Raji (cell line): ENCODE measurements around the gene PDE4B.

Experiments used
- POLR2A ChIP-seq: IDR thresholded peaks from 2 replicates; pipeline ENCODE4 v1.6.1; 2011; ENCODE audit warnings: low read depth, low read length, control low read depth; ENCODE audit not compliant: insufficient read depth

PDE4B gene

DNA sequence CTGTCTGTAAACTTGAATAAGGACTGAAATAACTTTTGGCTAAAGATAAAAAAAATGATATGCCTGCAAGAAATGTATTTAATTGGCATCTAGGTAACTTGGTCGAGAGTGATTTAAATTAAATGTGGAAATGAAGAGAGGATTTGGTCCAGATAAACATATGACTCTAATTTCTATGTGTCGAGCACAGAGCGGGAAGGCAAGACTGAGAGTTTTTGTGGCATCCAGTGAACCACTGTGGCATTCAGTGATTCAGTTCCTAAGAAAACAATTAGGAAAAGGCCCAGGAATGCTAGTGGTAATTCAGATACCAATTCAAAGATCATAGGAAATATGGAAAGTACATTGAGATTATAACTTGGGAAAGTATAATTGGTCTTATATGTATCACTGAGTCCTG lies 39.6 kb downstream of the PDE4B start:
- TF ChIP-seq POLR2A, result no peak

DNA sequence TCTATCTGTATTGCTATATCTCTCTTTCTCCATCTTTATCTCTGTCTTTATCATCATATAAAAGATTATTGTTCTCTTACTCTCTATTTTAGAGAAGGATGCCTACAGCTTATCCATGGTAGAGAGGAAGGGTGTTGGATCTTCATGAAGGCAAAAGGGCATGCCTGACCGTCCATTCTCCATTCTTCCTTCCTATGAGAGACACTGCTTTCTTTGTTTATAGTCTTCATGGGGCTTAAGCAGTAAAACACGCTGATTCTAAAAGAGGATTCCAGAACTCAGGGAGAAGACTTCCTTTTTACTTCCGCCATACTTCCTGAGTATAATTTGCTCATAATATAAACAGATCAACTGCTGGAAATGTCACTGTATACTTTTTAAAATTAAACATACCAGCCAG lies 44.0 kb downstream of the PDE4B start:
- TF ChIP-seq POLR2A, result no peak

DNA sequence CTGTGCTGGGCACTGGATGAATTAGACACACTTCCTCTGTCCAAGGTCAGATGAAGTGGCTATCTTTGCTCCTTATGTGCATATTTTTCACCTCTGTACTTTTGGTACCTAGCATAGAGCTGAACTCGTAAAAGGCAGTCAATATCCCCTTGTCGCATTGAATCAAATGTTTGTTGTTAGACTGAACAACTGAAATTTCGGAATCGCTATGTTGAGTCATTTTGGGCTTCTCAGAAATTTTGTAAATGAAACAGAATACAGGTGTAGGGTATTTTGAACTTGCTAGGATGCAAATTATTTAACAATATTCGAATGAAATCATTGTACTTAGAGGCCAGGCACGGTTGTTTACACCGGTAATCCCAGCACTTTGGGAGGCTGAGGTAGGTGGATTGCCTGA lies 48.0 kb downstream of the PDE4B start:
- TF ChIP-seq POLR2A, result no peak

DNA sequence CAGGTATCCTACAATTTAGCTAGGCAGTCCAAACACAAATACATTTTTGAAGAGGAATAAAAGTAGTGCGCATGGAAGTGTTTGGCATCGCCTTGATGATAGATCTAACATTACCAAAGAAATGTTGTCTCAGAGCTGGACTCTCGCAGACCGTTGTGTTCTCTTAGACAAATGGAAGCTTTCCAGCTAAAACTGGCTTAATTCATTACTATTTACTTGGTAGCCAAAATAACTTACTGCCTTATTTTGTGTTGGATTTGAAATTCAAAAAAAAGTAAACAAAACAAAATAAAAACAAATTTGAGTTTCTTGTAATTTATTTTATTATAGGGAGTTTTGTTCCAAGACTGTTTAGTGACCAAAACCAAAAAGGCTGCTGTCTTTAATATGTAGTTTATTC lies 51.6 kb downstream of the PDE4B start:
- no peak for TF ChIP-seq POLR2A

DNA sequence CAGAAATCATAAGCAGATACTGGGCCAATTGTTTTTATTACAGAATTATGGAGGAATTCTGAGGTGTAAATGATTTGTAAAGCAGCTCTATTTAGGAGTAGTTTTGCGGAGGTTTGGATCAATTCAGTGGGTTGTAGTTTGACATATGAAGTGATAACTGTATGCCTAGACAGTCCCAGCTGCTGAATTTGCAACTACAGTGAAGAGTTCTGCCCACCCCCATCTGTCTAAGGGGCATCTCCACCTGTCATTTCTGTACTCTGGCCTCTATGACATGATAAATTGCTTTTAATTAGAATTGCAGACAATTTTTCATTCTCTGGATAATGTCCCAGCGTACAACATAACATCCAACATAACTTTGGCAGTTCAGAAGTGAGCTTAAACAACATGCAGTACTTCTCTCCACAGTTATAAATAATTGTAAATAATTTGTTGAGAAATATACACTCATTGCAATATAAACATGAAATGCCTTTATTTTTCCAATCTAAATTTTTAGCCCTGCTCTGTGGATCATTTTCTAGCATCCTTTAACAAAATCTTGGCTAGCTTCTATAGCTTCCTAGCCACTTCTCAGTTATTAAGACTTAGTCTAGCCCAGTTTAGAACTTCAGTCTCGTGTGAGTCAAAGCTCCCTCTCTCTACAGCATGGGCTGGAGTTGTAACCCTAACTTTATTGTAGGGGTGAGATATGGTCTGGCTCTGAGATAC lies 52.3 kb downstream of the PDE4B start:
- no peak for TF ChIP-seq POLR2A

GRCh38 chr1:65845535-65846060 lies 52.9 kb downstream of the PDE4B start:
- TF ChIP-seq POLR2A, result no peak

- TF ChIP-seq POLR2A, result no peak
Measured at GRCh38 chr1:65846866-65847265, 54.2 kb downstream of the PDE4B start.

DNA sequence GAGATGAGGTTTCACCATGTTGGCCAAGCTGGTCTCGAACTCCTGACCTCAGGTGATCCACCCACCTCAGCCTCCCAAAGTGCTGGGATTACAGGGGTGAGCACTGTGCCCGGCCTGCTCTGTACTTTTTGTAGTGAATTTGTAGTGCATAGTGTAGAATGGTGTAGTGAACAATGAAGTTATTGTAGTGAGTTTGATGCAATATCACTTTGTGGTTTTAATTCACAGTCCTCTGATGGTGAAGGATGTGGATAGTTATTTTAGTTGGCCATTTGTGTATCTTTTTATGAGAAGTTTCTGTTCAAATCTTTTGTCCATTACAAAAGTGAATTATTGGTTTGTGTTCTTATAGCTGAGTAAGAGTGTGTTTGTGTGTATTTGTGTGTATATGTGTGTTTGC lies 57.6 kb downstream of the PDE4B start:
- no peak for TF ChIP-seq POLR2A

DNA sequence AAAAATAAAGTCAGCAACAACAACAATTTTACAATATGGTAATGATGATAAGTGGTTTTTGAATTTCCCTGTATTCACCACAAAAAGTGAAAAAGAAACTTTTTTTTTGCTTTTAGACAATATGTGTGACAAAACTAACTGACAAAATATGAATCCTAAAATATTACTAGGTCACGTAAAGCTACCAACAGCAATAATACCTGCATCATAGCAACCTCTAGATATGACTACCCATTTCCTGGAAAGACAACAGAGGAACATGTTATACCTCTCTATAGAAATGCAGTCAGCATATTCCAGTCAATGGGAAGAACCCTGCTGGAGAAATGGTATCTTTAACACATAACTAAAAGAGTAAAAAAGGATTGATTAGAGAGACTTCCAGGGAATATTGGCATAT lies 73.7 kb downstream of the PDE4B start:
- TF ChIP-seq POLR2A, result no peak

DNA sequence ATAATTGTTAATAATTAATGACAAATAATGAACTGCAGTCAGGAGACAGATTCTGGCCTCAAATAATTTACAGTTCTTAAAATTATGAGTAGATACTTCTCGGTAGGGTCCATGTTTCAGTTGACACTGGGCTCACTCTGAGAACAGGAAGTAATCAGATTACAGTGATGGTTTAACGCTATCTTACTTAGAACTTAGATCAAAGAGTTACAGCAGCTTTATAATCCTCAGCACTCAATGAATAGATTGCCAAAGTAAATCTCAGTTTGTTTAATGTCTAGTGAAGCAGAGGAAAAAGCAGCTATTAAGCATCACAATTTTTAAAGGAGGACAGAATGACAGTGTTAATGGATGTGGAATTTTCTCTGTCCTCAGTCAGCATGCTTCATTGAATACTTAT lies 79.6 kb downstream of the PDE4B start:
- TF ChIP-seq POLR2A, result no peak

- no peak for TF ChIP-seq POLR2A
Measured at GRCh38 chr1:65880611-65881010, 87.9 kb downstream of the PDE4B start.

DNA sequence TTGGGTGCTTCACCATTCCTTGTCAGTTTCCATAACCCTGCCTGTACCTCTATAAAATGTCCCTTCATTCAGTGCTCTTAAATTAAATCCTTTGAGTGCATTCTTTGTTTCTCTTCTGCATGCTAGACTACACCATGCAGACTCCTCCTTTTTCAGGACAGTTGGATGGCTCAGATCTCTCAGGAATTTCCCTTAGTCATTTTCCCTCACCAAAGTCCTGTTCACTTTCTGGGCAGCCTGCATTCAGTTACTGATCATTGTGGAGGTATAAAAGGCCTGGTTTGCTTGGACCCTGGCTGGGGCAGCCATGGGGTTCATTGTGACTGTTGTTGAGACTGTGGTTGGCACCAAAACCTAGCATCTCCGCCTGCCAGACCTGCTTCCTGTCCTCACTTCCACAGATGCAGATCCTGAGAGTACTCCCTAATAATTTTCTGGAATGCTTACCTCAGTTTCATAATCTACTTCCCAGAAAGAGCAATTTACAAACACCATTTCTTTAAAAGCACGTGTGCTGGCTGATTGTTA lies 88.4 kb downstream of the PDE4B start:
- no peak for TF ChIP-seq POLR2A

DNA sequence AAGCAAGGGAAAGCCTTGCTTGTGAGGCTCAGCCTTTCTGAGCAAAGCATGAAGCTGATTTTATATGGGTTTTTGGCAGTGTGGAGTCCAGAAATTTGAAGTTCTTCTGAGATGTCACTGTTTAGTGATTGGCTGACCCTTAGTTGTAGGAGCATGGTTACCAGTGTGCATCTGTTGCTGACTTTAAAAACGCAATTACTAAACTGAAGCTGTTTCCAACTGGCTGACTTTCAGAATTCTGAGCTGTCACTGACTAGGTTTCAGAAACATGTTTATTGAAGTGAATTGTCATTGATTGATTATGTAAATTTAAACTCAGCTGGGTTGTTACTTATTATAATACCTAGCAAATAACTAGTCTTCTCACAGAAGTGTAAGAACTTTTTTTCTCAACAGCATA lies 89.4 kb downstream of the PDE4B start:
- TF ChIP-seq POLR2A, result no peak

DNA sequence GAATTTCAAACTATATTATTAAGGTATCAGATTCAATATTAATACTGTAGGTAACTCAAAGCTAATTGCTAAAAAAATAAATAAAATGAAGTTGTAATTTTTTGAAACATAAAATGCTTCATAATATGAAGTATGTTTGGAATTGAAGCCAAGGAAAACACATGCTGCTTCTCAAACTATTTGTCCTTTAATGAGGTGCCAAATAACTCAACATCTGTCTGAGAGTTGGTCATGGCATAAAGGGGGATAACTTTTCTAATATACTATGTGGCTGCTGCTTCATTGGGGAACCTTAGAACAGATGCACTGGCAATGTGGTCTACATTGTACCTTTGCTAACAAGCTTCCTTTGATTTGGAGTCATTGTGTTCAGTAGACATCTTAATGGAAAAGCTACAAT lies 96.7 kb downstream of the PDE4B start:
- no peak for TF ChIP-seq POLR2A

GRCh38 chr1:65890201-65890843 lies 97.6 kb downstream of the PDE4B start:
- TF ChIP-seq POLR2A, result no peak

DNA sequence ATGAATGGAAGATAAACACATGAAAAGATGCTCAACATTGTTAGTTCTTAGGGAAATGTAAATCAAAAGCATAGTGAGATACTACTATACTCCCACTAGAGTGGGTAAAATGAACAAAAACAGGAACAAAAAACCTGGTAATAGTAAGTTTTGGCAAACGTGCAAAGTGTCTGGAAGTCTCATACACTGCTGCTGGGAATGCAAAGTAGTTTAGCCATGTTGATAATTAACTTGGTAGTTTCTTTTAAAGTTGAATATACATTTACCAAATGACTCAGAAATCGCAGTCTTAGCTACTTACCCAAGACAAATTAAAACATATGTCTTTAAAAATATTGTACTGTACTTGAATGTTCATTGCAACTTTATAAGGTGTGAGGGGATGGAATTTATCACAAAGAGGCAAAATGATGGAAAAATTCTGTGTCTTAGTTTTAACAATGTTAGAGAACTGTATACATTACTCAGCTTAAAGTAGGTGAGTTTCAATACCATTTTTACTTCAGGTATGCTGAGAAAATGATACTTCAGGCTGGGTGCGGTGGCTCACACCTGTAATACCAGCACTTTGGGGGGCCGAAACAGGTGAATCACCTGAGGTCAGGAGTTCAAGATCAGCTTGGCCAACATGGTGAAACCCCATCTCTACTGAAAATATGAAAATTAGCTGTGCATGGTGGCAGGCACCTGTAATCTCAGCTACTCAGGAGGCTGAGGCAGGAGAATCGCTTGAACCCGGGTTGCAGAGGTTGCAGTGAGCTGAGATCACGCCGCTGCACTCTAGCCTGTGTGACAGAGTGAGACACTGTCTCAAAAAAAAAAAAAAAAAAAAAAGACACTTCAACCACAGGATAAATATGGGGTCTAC lies 102.3 kb downstream of the PDE4B start:
- no peak for TF ChIP-seq POLR2A

- TF ChIP-seq POLR2A, result no peak
Measured at GRCh38 chr1:65896721-65897120, 104.0 kb downstream of the PDE4B start.
